Thyroid gland (tissue), 4 donors: Measurements from ENCODE around the gene RPS2.

Source experiments
- POLR2A ChIP-seq, 2 donors: fragments of 450-650 bp; IDR thresholded peaks; one replicate each; pipeline ENCODE4 v1.6.1; 2017; ENCODE audit warnings: antibody characterized with exemption in 2 of 2, mild to moderate bottlenecking in 2 of 2, moderate library complexity in 1 of 2
- TF ChIP-seq, protein P1 (sequence below), 6 experiments: fragments of 200-600 bp in 3 of 6; fragments of 450-650 bp in 3 of 6; sonication (generic) in 3 of 6; IDR thresholded peaks; one replicate each; pipeline ENCODE4 v1.5.1; 2016 to 2019; ENCODE audit warnings: antibody characterized with exemption in 6 of 6, mild to moderate bottlenecking in 2 of 6, inconsistent platforms in 1 of 6, moderate library complexity in 1 of 6

DNA sequence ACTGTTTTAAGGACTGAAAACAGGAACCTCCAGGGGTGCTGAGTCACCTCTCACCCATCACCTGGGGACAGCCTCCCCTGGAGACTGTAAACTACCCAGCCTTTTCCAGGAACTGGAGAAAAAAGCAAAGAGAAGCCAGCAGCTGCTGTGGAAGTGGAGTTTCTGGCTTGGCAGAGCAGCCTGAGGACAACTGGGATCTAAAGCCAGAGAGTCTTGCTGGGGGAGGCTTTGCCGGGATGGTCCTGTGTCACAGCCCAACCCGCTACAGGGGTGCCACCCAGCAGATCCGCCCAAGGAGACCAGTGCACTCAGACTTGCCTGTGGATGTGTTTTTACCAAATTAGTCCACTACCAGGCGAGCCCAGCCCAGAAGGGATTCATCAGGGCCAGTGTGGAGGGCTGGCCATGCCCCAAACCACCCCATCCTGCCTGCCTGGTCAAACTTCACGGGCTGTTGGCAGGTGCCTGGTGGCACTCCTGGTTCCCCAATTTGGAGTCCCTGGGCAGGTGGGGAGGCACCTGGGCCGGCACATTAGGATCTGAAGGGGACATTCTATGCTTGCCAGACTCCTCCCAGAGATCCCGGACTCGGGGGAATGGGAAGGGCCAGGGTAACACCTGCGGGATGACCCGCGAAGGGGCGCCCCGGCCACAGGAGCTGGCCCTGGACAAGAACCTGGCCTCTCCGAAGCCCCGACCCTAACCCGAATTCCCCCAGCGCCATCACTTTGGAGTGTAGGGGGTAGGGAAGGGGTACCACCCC, 22.4 kb downstream of the RPS2 start:
- TF ChIP-seq, protein P1, sequence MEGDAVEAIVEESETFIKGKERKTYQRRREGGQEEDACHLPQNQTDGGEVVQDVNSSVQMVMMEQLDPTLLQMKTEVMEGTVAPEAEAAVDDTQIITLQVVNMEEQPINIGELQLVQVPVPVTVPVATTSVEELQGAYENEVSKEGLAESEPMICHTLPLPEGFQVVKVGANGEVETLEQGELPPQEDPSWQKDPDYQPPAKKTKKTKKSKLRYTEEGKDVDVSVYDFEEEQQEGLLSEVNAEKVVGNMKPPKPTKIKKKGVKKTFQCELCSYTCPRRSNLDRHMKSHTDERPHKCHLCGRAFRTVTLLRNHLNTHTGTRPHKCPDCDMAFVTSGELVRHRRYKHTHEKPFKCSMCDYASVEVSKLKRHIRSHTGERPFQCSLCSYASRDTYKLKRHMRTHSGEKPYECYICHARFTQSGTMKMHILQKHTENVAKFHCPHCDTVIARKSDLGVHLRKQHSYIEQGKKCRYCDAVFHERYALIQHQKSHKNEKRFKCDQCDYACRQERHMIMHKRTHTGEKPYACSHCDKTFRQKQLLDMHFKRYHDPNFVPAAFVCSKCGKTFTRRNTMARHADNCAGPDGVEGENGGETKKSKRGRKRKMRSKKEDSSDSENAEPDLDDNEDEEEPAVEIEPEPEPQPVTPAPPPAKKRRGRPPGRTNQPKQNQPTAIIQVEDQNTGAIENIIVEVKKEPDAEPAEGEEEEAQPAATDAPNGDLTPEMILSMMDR (IDR thresholded peaks at IDR 0.05): no peak
- no peak for TF ChIP-seq POLR2A (IDR thresholded peaks at IDR 0.05)
